GM18517 (cell line): ENCODE results near the gene PITRM1.

Experiments
- ATAC-seq: cut with Tn5 transposase; IDR thresholded peaks from one replicate; pipeline ENCODE4 v1.9.1; 2021; ENCODE audit warnings: mild to moderate bottlenecking, moderate library complexity; ENCODE audit not compliant: unreplicated experiment

PITRM1 gene

DNA sequence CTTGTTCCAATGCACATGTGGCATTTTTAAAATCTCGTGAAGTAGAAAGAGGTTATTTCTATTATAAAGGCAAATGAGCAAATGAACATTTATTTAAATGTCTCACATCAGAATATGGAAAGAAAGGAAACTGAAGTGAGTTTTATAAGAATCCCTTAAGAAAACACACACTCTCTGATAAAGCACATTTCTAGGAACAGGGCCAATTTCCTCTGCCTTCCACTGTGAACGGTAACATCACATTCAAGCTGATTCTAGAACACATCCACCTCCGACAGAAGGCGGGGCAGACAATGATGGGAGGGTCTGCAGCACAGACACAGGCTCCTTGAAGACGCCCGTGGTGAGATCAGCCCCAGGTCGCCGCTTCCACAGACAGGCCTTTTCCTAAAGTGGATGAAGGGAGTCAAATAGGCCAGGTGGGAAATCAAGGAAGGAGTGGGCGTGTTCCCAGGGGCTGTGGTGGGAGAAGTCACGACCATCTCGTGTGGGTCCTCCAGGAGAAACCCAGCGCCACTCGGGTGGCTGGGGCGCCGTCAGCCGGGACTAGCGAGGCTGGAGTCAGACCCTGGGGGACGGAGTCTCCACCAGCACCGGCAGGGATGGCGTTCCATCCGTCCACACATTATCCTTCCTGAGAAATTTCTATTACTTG is 31.1 kb downstream of the PITRM1 start:
- ATAC-seq: no peak

GRCh38 chr10:3140280-3140679 is 32.3 kb downstream of the PITRM1 start:
- ATAC-seq: no peak

GRCh38 chr10:3139216-3139910 is 33.2 kb downstream of the PITRM1 start:
- ATAC-seq: no peak

DNA sequence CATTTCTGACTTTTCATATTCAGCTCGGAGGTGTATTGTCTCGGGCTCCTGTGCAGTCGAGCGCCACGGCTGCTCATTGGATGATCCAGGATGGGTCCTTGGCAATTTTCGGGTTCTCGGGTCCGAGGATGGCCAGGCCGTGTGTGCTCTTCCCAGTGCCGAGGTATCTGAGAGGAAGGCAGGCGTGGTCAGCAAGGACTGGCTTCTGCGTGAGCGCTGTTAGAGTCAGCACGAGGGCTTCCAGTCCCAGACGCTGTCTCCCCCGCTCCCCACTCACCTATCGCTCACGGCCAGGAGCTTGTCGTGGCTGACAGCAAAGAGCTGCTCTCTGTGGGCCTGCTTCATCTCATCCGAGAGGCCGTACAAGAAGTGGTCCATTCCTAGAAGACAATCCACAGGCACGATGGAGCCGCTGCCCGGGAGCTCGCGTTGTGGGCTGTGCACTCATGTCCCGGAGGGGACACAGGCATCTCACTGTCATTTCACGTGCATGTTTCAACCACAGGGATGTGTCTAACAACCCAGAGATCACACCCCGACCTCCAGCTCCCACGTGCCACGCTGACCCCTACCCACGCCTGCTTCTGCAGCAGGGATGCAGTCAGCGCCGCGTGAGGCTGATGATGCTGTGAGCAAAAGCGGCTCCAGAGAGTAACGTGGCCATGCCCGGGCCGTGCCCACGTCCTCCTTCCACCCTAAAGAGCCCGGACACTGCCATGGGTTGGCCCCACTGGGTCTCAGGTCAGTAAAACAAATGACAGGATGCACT is 34.4 kb downstream of the PITRM1 start:
- ATAC-seq: no peak

DNA sequence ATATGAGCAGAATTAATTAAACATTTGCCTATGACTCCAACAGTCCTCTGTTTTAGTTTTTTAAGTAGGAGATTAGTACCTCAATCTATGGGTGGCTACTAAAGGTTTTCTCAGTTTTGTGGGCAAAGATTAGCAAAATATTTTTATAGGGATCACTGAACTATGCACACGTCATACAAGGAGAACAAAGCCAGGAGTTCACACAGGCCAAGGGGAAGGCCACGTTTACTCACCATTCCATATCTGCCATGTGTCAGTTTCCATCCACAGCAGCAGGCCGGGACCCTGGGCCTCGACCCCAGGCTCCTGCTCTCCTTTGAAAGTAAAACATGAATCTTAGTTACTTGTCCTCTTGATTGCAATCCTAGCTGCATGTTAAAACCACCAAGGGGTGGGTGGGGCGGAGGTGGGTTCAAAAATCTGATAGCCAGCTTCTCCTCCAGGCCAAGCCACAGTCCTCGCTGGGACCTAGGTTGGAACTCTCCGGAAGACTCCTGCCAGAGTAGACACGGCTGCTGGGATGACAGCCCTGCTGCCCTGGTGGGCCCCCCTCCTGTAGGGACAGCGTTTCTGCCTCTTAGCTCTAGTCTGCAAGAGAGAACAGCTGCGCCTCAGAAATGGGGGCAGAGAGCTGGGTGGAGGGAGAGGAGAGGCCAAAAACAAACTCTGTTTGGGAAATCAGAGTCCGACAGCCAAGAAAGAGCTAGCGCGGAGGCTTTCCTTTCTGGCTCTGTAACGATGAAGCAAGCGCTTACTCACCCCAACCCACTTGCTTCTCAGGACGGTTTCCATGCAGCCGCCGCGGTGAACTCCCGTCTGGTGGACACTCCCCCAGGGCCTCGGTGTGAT is 35.6 kb downstream of the PITRM1 start:
- ATAC-seq: no peak

DNA sequence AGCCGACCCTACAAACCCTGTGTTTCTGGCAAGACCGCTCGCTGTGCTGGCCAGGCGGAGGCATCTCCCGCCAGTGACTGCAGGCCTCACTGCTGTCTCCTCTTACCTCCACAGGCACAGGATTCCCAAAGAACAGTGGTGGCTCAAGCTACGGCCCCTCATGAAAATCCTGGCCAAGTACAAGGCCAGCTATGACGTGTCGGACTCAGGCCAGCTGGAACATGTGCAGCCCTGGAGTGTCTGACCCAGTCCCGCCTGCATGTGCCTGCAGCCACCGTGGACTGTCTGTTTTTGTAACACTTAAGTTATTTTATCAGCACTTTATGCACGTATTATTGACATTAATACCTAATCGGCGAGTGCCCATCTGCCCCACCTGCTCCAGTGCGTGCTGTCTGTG is 36.2 kb downstream of the PITRM1 start:
- ATAC-seq: no peak

- no peak for ATAC-seq
Measured at GRCh38 chr10:3135006-3135405, 37.6 kb downstream of the PITRM1 start.

GRCh38 chr10:3133948-3134347 is 38.6 kb downstream of the PITRM1 start:
- ATAC-seq: no peak

GRCh38 chr10:3132036-3133025 is 40.3 kb downstream of the PITRM1 start:
- no peak for ATAC-seq

DNA sequence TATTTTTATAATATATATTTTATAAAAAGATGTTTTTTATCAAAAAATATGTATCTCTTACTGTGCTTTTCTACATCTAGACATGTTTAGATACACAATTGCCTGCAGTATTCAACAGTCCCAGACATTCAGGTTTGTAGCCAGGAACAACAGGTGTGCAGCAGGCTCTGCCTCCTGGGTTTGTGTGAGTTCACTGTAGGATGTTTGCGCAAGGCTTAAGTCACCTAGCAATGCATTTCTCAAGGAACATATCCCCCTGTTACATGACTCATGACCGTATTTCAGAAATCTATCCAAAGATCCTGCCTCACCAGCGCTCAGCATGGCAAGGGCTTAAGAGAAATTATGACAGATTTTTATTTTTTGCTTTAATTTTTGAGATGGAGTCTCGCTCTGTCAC is 41.5 kb downstream of the PITRM1 start:
- ATAC-seq: no peak

DNA sequence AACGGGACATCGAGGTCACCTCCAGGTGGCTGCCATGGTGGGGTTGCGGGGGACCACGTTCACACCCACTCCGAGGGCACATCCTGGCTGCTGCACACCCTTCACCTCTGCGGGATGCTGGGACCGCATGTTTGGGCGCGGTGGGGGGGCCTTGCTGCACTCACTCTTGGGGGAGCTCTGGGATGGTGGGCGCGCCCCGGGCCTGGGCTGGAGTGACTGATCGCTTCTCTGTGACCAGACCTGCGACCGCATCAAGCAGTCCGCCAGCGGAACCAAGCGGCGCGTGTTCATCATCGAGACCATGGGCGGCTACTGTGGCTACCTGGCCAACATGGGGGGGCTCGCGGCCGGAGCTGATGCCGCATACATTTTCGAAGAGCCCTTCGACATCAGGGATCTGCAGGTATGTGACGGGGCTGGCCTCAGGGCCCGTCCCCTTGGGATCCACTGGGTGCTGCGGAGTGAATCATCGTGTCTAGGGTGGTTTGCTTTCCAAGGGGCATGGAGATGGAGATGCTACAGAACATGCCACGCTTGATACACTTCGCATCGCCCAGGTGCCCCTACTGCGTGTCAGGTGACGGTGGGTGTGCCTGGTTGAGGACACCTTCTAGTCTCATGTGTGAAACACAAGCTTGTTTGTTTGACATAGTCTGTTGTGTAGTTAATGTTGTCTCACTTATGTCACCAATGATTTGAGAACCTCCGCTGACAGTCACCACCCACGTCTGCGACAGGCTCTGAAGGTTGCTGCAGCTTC is 42.8 kb downstream of the PITRM1 start:
- ATAC-seq: no peak

- ATAC-seq: no peak
Measured at GRCh38 chr10:3128379-3129130, 44.0 kb downstream of the PITRM1 start.

DNA sequence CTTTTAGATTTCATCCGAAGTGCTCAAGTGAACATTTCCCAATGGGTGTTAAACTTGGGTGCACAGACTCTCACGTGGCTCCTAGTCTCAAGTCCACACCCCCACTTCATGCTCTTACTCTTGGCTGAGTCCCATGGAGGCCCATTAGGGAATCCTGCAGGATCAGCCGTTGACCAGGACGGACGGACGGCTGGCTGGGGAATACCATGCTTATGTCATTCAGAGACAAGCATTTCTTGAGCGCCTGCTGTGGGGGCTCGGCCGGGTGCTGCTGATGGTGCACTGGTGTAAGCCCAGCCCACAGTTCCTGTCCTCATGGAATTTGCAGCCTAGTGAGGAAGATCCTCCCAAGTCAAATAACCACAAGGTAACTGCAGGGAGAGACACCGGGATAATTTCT is 44.7 kb downstream of the PITRM1 start:
- ATAC-seq: no peak

GRCh38 chr10:3126741-3127346 is 45.7 kb downstream of the PITRM1 start:
- no peak for ATAC-seq

- ATAC-seq: no peak
Measured at GRCh38 chr10:3126249-3126648, 46.3 kb downstream of the PITRM1 start.

DNA sequence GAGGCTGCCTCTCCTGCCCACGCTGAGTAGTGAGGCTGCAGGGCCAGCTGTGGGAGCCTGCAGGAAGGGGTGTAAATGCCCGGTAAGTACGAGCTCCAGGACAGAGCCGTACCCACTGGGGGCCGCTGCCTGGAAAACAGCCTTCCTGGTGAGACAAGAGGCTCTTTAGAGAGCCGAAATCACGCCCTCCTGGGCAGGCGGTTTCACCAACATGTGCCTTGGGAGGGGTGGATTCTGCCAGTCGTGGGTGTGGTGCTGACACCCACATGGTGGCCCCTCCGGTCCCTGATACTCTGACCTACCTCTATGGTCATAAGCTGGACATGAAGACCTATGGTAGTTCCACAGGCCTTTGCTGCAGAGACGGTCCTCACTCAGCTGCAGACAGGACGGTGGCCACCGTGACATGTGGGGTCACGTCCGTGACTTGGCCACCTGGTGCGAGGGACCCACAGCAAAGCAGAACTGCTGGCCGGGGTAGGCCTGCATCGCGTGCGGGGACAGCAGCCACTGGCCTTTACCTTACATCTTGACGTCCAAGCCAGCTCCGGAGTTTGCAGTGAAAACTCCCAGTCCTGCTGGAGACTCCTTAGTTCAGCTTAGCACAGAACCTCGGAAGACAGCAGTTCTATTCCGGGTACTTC is 46.9 kb downstream of the PITRM1 start:
- no peak for ATAC-seq

- no peak for ATAC-seq
Measured at GRCh38 chr10:3124412-3125175, 48.0 kb downstream of the PITRM1 start.
